KG1 (cell line): Measurements from ENCODE around the gene TTC17.
"Not testable (repeated sequence)": the region's sequence is repeated elsewhere in the genome, so short reads cannot be mapped to it uniquely, and the experiment has no call there.

Source experiments
- DNase-seq: peaks from one replicate; lab custom pipeline; 2025; lab: John Stamatoyannopoulos, UW

Gene TTC17

DNA sequence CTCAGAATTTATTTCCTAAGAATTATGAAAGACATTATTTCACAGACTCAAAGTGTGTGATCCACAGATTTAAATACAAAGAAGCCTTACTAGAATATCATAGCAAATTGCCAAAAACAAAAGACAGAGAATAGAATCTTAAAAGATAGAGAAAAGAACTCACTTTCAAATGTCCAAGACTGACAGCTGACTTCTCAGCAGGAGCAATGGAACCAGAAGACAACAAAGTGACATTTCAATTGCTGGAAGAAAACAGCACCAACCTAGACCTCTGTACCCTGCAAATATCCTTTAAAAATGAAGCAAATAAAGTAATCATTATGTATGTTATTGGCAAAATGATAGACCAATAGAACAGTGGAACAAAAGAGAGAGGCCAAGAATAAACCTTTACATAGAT, 109.2 kb downstream of the TTC17 start:
- DNase-seq: no peak

DNA sequence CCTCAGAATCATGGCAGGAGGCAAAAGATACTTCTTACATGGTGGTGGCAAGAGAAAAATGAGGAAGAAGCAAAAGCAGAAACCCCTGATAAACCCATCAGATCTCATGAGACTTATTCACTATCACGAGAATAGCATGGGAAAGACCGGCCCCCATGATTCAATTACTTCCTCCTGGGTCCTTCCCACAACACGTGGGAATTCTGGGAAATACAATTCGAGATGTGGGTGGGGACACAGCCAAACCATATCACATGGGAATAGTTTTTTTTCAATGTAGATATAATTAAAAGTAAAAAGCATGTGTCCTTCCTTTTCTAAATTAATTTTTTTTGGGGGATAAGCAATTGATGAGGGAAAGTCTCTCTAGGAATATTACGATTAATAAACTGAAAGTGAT, 118.8 kb downstream of the TTC17 start:
- DNase-seq: not testable (repeated sequence)

DNA sequence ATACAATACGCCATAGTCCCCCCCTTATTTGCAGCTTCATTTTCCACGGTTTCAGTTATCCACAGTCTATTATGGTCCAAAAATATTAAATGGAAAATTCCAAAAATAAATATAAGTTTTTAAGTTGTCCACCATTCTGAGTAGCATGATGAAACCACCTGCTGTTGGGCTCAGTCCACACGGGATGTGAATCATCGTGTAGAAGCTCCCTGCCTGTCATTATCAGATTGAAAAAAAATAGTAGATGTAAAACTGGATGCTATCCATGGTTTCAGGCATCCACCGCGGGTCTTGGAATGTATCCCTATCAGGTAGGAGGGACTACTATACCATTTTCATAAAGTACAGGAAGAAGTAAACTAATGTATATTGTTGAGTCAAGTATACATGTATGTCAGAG, 127.4 kb downstream of the TTC17 start:
- DNase-seq: no peak

DNA sequence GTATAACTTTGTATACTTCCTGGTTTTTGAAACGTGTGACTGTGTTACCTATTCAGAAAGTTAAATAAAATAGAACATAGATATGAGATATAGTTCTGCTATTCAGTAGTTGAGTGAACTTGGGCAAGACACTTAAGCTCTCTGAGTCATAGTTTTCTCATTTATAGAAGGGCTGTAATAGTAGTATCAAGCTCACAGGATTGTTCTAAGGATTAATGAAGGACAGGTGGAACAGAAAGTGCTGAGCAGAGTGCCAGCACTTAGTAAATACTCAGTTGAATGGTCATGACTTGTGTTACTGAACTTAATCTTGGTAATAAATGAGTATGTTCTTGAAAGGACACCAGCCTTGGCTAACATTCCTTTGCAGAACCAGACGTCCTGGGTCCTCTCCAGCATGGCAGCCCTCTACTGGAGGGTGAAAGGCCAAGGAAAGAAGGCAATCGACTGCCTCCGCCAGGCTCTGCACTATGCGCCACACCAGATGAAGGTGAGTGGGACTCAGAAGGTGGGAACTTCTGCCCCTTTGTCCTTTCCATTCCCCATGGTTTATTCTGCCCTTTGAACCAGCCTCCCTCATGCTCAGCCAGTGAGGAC, 131.2 kb downstream of the TTC17 start:
- no peak for DNase-seq

DNA sequence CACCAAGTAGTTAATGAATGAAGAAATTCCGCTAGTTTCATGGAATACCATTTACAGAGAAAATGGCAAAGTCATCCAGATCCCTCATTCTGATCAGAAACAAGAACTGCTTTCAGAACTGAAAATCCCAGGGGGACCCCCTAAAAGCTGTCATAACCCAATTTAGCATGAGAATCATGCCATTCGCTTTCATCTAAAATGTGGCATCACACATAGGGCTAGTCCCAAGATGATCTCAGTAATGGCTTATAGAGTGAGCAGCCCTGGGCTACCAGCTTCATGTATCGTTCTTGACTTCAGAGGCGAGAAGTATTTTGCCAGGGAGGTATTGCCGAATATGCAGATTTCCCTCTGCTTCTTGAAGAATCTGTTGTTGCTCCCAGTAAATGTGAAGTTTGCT, 134.0 kb downstream of the TTC17 start:
- no peak for DNase-seq

DNA sequence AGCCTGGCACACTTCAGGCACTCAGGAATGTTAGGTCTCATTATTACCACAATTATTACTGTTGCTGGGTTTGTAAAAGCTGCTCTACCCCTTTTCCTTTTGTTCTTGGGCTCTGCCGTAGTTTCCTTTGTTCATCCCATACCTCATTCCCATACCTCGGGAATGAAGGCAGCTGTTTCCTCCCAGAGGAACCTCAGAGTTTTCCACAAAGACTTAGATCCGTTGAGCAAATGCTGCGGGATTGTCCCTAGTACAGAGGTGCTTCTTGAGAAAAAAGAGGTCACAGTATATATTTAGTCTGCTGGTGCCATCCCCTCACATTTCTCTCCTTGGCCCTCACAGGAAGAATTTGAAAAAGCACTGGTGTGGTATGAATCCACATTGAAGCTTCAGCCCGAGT, 134.7 kb downstream of the TTC17 start:
- no peak for DNase-seq

DNA sequence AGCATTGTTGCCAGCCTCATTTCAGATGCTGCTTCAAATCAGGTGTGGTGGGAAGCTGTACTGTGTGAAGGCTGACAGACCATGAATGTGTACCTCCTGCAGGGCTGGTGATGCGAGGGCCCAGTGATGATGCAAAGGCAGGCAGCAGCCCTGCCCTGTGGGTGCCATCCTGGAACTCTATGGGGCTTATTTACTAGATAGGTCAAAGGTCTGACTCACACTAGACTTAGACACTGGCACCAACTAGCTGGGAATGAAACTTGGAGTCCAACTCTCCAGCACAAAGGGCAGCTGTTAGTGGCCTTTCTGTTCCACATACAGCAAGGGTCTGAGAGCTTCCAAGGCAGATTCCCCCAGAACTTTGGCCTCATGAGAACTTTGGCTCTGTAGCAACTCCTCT, 138.4 kb downstream of the TTC17 start:
- DNase-seq: no peak

DNA sequence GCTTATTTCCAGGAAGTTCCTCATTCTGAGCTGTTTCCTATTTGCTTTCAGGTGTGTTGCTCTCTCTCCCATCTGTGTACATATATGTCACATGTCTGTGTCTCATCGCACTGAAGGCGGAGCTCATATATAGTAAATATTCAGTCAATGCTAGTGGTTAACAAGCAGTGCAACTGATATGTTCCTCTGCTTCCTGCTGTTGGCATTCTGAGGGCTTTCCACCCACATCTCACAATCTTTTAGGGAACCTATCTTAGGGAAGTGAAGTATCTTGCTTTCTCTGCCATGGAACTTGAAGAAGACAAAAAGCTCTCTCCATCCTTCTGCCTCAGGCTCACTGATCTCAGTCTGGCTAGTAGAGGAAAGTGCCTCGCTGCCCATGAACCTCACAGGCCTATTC, 139.8 kb downstream of the TTC17 start:
- no peak for DNase-seq

DNA sequence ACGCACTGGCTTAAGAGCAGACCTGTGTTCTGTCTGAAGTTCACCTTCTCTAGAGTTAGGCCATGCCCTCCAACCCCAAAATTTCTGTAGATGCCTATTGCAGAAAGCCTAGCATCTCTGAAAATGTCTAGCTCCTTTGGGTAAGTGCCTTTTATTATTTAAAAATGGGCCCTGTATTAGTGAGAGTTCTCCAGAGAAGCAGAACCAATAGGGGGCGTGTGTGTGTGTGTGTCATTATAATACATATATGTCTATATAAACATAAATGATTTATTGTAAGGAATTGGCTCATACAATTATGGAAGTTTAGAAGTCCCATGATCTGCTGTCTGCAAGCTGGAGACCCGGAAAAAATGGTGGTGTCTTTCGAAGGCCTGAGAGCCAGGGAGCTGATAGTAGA, 144.7 kb downstream of the TTC17 start:
- no peak for DNase-seq

DNA sequence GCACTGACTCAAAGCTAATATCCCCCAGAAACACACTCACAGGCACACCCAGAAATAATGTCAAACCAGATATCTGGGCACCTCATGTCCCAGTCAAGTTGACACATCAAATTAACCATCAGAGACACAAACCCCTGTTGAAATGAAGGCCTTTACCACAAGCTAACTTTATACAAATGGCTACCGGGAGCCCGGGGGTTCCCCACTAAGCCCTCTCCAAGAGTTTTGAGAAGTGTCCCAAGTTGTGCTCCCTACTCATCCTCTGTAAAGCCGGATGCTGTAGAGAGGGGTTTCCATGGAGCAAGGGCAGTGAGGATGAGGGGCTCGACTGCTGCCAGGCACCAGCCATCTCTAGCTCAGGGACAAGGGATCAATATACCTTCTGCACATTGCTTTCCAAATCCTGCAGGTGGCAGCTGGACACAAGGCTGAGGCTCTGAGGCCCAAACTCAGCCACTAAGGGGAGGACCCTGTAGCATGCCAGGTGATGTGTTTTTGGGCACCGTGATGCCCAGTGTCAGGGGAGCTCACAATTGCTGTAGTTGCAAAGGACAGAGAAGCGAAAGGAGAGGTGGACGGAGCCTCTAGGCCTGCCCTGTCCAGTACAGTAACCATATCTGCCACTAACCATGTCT, 145.7 kb downstream of the TTC17 start:
- no peak for DNase-seq

DNA sequence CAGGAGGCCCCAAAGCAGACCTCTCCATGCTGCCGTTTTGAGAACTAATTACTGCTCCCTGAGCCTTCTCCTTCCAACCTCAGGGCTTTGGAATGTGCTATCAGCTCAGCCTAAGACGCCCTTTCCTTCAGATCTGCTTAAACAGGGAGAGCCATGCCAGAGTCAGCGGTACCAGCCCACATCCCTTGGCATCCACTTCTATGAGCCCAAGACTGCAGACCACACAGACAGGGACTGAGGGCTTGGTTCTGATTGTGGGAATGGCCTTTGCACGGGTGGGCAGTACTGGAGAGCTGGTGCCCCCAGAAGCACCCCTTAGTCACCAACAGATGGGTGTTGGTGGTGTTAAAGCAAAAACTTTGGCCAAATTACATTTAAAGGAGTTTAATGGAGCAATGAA, 146.5 kb downstream of the TTC17 start:
- no peak for DNase-seq

DNA sequence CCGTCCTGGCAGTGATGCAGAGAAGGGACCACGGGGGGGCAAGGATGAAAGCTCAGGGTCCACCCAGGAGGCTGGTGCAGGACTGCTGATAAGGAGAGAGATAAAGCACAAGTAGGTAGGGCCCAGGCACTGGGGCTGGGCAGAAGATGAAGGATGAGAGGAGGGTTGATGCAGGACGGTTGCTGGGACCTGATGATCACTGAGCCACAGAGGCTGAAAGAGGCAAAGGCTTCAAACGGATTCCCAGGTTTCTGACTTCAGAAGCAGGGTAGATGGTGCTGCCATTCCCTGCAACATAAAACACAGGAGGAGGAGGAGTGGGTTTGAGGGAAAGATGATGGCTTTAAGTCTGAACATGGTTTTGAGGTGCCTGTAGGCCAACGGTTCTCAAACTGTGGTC, 148.5 kb downstream of the TTC17 start:
- no peak for DNase-seq

DNA sequence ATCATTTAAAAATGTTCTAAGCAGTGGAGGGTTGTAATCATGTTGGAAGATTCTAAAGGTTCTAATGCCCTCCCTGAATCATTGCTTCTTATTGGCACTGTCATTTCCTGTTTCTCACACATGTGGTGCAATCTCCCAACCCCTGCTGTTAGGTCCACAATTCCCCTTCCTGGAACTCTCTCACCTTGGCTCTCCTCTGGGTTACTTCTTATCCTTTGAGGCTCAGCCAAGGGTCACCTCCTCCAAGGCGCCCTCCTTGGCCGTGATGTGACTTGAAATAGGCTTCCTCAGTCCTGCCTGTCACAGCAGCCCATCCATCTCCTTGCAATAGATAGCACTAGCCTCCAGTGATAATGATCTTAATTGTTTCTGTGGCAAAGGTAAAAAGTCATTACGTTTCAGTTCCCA, 149.8 kb downstream of the TTC17 start:
- DNase-seq: no peak

DNA sequence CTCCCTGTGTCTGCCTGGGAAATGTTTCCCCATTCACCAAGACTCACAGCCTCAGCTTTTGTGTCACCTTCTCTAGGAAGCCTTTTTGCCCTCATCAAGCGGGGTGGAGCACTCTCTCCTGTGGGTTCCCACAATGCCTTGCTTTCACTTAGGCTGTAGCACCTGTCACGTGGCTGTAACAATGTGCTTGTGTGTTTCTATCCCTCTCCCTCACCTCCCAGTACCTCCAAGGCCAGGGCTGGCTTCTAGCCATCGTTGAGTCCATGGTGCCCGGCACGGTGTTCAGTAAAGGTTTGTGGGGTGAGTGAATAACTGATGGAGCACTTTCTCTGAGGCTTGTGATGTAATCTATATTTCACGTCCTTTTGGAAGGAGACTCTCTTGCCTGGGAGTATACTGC, 153.2 kb downstream of the TTC17 start:
- DNase-seq: no peak

DNA sequence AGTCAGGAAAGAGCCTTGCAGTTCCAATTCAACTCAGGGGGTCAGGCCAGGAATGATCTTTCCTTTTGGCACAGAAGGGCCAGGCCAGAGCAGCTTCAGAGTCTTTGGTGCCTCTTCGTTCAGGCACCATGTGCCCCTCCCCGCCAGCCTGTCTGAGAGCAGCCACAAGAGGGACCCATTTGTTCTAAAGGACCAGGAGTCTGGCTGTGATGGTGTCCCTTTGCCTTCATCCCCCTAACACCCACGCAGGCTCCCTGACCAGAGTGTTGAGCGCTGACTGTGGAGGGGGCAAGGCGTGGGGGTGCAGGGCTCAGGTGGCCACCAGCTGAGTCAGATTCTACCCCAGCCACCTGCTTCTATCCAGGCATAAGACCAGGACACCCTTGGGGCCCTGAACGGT, 156.4 kb downstream of the TTC17 start:
- DNase-seq: no peak

DNA sequence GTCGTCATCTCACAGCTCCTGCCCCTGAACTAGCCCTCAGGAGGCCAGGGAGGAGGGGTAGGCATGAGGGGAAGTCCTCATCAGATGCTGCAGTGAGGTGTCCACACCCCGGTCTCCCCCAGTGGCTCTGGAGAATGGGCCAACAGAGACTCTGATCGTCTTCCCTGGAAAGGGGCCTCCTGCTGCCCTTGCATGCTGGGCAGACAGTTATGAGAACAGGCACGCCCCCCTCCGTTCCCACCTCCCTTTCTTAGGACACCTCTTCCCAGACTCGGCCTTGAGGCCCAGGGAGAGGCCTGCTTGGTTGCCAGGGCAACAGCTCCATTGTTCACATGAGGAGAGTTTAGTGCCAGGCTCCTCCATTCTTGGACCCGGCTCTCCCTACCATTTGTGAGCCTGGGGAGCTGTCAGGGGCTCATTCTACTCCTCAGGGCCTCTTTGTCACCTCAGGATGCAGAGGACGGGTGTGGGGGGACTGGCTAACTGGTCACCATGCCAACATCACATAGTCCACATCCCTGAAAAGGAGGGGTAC, 157.7 kb downstream of the TTC17 start:
- DNase-seq: no peak

DNA sequence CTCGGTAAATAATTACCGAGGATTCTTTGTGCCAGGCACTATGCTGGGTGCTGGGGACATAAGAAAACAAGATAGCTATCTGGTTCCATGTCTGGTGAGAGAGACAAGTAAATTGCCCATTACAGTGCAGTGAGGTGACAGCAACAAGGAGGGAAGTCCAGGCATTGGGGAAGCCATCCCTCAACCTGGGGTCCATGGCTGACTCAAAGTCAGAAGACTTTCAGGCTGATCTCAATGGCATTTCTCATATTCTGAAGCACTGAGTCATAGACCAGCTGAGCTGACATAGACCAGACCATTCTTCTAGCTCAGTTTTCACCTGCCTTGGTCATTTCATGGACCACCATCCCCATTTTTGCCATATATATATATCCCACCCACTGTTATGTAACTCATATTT, 158.8 kb downstream of the TTC17 start:
- no peak for DNase-seq

DNA sequence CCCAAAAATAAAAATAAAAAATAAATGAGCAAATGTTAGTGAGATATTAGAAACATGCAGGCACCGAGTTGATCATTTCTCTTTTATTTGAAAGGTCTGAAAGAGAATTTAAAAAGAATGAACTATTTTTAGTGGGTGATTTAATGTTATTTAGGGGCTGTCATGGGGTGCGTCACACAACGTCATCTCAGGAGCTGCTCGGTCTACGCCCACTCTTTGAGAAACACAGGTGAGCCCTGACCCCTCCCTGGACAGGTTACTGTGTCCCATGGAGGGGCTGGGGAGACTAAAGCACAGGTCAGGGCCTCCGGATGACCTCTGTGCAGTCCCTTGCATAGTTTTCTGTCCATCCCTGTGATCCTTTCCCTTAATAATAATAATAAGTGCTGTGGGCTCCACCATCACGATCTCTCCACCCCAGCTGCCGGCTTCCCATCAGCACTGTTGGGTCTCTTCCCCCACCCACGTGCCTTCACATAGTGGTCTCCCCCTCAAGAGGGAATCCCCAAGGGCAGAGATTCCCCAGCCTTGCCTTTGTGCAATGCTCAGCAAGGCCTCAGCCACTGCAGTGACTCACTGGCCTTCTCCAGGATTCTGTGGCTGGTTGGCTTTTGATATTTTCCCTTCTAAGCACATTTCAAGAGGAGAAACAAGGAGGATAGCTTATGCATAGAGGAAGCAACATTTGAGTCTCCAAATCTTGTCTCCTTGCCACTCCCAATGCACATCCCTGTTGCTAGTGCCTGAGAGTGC, 159.9 kb downstream of the TTC17 start:
- no peak for DNase-seq

DNA sequence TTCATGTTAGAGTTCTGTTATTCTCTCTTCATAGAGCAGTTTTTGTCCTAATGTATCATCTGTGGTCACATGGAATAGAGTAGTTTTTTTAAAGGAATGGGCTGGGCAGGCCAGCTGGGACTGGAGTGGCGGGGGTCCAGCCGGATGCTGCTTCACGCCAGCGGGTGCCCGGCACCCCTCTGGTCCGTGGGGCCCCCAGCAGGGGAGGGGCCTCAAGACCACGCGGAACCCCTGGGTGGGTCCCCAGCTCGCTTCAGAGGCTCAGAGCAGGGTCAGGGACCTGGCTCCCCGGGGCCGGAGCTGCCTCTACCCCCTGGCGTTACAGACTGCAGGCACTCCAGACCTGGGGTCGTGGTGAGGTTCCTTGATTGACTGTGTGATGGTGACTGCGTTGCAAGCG, 162.8 kb downstream of the TTC17 start:
- no peak for DNase-seq

DNA sequence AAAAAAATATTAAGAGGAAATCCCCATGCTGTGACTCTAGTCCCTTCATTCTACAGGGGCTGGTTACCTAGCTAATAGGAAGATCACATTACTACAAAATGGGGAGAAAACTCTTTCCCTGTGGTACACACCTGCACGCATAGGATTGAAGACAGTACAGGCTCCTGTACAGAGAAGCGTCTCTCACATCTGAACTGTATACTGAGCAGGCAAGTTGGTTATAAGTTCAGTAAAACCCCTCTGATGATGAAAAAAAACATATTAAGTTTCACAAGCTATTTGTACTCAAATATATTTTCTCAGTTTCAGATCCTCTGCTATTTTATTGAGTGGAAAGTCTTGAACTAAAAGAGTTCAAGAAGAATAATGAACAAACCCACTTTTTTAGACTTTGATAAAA, 164.9 kb downstream of the TTC17 start:
- no peak for DNase-seq

DNA sequence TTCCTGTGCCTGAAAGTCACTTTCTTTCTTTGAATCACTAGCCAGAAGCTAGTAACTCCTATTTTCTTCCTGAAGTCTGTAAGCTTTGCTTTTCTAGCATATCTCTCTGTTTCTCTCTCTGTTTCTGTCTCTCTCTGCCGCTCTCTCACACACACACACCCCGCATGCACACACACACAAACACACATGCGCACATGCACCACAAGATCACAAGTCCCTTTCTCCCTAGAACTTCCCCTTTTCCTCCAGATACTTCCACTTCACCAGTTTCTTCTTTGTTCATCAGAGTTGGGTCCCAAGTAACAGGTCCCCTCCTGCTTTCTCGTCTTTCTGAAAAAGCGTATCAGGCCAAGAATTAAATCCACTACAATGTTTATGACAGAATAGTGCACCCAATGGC, 173.3 kb downstream of the TTC17 start:
- no peak for DNase-seq

DNA sequence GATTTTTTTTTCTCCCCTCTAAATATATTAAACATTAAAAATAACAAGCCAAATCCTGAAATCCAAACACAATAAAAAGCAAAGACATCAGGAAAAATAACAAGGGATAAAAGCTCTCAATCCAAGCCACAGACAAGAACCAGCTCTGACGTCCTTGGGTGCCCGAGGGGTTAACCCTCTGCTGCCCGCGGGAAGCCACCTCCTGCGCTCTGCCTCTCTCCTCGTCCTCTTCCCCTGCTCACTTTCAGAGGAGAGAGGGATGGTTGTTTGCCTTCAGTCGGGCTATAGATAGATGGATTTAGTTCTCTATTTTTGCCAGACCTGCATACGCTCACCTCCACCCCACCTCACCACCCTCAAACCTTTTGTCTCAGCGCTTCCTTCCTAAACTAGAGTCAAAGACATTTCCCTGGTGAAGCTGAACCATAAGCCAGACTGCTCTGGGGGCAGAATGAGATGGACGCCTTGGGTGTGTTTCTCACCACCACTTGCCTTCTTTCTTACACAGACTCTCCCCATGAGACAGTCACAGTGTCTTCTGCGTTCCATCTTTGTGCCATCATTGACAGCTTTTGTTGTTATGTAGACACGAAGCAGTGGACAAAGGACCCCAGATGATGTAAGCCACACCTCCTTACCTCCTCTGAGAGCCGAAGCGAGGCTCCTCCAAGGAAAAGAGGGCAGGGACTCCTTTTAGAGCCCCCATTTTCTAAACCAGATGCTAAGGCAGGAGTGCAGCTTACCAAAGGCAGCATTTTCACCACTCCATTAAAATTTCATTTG, 179.3 kb downstream of the TTC17 start:
- DNase-seq: no peak

DNA sequence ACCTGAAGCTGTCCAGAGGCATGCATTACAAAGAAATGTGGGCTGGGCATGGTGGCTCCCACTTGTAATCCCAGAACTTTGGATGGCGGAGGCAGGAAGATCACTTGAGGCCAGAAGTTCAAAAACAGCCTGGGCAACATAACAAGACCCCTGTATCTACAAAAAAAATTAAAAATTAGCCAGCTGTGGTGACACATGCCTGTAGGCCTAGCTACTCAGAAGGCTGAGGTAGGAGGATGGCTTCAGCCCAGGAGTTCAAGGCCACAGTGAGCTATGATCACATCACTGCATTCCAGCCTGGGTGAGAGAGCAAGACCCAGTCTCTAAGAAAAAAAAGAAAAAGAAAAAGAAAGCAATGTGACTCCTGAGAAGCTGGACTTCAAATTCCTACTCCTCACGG, 183.3 kb downstream of the TTC17 start:
- DNase-seq: no peak
